RWPE2 (cell line): ENCODE measurements around the gene SPTBN4.

Experiments
- ATAC-seq: fragments of 200-7000 bp; cut with Tn5 transposase; 3 replicates; pipeline ENCODE4 v1.9.1; 2021; ENCODE audit warnings: low read depth
- DNase-seq: peaks from one replicate; pipeline ENCODE4 v3.0.0-alpha.2; 2020; ENCODE audit warnings: low spot score
- H3K27ac ChIP-seq: fragments of 450-650 bp; 2 replicates; pipeline ENCODE4 v1.5.1; 2017; ENCODE audit warnings: mild to moderate bottlenecking; ENCODE audit not compliant: poor library complexity, severe bottlenecking
- H3K27me3 ChIP-seq: fragments of 250-450 bp; sonication (Bioruptor Pico); 2 replicates; pipeline ENCODE4 v1.5.1; 2021; ENCODE audit warnings: mild to moderate bottlenecking, moderate library complexity; ENCODE audit not compliant: insufficient read depth, poor library complexity, severe bottlenecking
- H3K36me3 ChIP-seq: fragments of 250-450 bp; sonication (Bioruptor Pico); 2 replicates; pipeline ENCODE4 v1.5.1; 2020; ENCODE audit warnings: low read depth, mild to moderate bottlenecking, moderate library complexity
- H3K4me1 ChIP-seq: fragments of 250-450 bp; sonication (Bioruptor Pico); 2 replicates; pipeline ENCODE4 v1.5.1; 2021; ENCODE audit warnings: mild to moderate bottlenecking, moderate library complexity; ENCODE audit not compliant: insufficient read depth, poor library complexity, severe bottlenecking
- H3K4me3 ChIP-seq: fragments of 250-450 bp; sonication (Bioruptor Pico); 2 replicates; pipeline ENCODE4 v1.5.1; 2021; ENCODE audit warnings: mild to moderate bottlenecking, moderate library complexity; ENCODE audit not compliant: severe bottlenecking
- H3K9me3 ChIP-seq: fragments of 250-450 bp; sonication (Bioruptor Pico); 2 replicates; pipeline ENCODE4 v1.5.1; 2021; ENCODE audit warnings: mild to moderate bottlenecking, moderate library complexity; ENCODE audit not compliant: severe bottlenecking
- TF ChIP-seq, protein P1 (sequence below): fragments of 450-650 bp; IDR thresholded peaks from one replicate; pipeline ENCODE4 v1.5.1; 2017; ENCODE audit warnings: mild to moderate bottlenecking, moderate library complexity; ENCODE audit not compliant: poor library complexity, severe bottlenecking

The SPTBN4 gene

DNA sequence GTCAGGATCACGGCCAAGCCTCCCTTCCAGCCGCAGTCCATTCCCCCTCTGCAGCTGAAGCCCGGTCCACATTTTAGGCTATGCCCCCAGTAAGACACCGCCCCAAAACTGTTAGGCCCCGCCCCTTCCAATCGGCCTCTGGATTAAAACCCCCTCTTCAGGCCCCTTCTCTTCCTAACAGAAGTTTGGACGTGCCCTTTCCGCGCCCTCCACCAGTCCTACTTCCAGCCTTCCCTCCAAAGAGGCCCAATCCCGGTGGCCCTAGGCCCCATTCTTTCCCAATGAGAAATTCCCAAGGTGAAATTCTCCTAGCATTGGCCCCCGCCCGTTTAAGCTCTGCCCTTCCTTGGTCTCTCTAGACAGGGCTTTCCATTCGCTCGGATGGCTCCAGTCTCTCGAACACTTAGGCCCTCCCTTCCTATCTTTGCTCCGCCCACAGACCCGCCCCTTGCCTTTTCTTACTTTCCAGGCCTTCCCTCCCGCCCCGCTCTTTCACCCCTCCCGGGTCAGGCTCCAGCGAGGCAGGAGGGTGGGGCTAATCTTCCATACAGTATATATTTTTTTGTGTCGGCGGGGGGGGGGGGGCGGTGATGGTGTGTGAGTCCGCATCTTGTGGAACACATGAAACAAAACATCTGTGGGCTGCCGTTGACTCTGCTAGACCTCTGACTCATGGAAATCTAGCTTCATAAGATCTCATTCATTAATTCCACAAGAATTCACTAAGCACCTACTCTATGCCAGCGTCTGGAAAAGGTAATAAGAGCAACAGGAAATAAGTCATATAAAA, 148.0 kb downstream of the SPTBN4 start:
- DNase-seq (peak; percentile 84), ATAC-seq (peak; percentile 35)
- Histone ChIP-seq H3K9me3 (no peaks in the 10 kb centered on the region), H3K4me3 (peak overlapping the region; percentile 35), H3K36me3 (peaks cover 51% of the 10 kb centered on the region), H3K4me1 (peaks cover 8% of the 10 kb centered on the region), H3K27me3 (no peaks in the 10 kb centered on the region), H3K27ac (peak overlapping the region; percentile 77)
- TF ChIP-seq, protein P1, sequence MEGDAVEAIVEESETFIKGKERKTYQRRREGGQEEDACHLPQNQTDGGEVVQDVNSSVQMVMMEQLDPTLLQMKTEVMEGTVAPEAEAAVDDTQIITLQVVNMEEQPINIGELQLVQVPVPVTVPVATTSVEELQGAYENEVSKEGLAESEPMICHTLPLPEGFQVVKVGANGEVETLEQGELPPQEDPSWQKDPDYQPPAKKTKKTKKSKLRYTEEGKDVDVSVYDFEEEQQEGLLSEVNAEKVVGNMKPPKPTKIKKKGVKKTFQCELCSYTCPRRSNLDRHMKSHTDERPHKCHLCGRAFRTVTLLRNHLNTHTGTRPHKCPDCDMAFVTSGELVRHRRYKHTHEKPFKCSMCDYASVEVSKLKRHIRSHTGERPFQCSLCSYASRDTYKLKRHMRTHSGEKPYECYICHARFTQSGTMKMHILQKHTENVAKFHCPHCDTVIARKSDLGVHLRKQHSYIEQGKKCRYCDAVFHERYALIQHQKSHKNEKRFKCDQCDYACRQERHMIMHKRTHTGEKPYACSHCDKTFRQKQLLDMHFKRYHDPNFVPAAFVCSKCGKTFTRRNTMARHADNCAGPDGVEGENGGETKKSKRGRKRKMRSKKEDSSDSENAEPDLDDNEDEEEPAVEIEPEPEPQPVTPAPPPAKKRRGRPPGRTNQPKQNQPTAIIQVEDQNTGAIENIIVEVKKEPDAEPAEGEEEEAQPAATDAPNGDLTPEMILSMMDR, result no peak

DNA sequence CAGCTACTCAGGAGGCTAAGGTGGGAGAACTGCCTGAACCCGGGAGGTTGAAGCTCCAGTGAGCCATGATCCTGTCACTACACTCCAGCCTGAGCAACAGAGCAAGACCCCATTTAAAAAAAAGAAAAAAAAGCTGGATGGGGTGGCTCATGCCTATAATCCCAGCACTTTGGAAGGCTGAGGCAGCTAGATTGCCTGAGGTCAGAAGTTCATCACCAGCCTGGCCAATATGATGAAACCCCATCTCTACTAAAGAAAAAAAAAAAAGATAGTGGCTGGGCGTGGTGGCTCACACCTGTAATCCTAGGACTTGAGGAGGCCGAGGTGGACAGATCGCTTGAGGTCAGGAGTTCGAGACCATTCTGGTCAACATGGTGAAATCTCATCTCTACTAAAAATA, 149.4 kb downstream of the SPTBN4 start:
- peaks cover 63% of the 10 kb centered on the region for H3K36me3 ChIP-seq
- ATAC-seq (no peak), DNase-seq (no peak)
- H3K4me3 ChIP-seq, result no peak overlapping the region
- TF ChIP-seq, protein P1, result no peak
- H3K4me1 ChIP-seq, result peaks cover 8% of the 10 kb centered on the region
- no peaks in the 10 kb centered on the region for H3K9me3 ChIP-seq
- H3K27ac ChIP-seq, result peak overlapping the region; percentile 77
- H3K27me3 ChIP-seq, result no peaks in the 10 kb centered on the region

DNA sequence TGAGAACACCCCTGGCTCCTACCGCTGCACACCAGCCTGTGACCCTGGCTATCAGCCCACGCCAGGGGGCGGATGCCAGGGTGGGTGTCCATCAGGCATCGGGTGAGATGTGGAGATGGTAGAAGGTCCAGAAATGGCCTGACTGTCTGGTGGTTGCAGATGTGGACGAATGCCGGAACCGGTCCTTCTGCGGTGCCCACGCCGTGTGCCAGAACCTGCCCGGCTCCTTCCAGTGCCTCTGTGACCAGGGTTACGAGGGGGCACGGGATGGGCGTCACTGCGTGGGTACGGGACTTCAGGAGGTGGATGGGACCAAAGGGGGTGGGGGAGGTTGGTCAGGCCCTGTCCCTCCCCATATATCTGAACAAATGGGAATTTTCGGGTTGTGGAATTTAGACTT, 150.1 kb downstream of the SPTBN4 start:
- peaks cover 8% of the 10 kb centered on the region for H3K4me1 ChIP-seq
- TF ChIP-seq, protein P1, result no peak
- DNase-seq, result no peak
- no peak overlapping the region for H3K27ac ChIP-seq
- H3K4me3 ChIP-seq, result no peak overlapping the region
- no peaks in the 10 kb centered on the region for H3K27me3 ChIP-seq
- no peaks in the 10 kb centered on the region for H3K9me3 ChIP-seq
- H3K36me3 ChIP-seq, result peaks cover 71% of the 10 kb centered on the region
- no peak for ATAC-seq

DNA sequence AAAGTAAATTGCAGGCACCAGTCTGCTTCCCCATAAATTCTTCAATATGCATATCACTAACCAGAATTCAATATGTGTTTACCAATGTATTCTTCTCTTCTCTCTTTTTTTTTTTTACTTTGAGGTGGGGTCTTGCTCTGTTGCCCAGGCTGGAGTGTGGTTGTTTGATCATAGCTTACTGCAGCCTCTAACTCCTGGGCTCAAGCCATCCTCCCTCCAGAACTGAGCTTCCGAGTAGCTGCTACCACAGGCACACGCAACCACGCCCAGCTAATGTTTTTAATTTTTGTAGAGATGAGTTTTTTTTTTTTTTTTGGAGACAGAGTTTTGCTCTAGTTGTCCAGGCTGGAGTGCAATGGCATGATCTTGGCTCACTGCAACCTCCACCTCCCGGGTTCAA, 151.2 kb downstream of the SPTBN4 start:
- no peak for ATAC-seq
- no peaks in the 10 kb centered on the region for H3K9me3 ChIP-seq
- no peaks in the 10 kb centered on the region for H3K27me3 ChIP-seq
- no peak for DNase-seq
- H3K36me3 ChIP-seq, result peaks cover 75% of the 10 kb centered on the region
- H3K4me1 ChIP-seq, result peaks cover 8% of the 10 kb centered on the region
- H3K4me3 ChIP-seq, result no peak overlapping the region
- no peak overlapping the region for H3K27ac ChIP-seq
- TF ChIP-seq, protein P1, result no peak

DNA sequence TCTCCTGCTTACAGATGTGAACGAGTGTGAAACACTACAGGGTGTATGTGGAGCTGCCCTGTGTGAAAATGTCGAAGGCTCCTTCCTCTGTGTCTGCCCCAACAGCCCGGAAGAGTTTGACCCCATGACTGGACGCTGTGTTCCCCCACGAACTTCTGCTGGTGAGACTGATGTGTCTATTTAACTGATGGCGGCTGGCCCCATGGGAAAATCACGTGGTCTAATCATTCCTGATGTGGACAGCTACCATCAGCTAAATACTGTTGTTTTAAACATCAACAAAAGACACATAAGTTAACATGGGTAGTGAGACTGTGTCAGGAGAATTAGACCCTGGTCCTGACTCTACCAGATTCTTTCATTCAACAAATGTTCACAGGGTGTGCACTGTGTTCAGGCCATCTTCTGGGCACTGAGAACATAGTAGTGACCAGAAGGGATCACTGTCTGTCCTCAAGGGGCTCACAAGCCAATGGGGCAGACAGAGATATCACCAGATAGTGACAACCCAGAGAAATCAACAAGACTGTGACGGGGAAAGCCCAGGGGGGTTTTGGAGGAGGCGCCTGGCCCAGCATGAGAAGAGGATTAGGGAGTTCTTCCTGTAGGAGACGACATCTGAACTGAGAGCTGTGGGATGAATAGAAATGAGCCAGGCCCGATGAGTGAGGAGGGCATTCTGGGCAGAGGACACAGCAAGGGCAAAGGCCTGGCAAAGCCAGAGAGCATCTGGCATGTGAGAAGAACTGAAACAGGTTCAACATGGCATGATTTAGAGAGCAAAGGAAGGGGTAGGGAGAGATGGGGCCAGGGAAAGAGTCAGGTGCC, 152.7 kb downstream of the SPTBN4 start:
- ATAC-seq (no peak), DNase-seq (no peak)
- Histone ChIP-seq H3K27me3 (no peaks in the 10 kb centered on the region), H3K4me1 (peaks cover 8% of the 10 kb centered on the region), H3K27ac (no peak overlapping the region), H3K36me3 (peaks cover 83% of the 10 kb centered on the region), H3K4me3 (no peak overlapping the region), H3K9me3 (no peaks in the 10 kb centered on the region)
- TF ChIP-seq, protein P1, result no peak
